ENCODE measurements around the gene CADM2.
A peak's percentile ranks its signal among the peaks of the same experiment; 100 is the strongest.
"Not testable (repeated sequence)": the region's sequence is repeated elsewhere in the genome, so short reads cannot be mapped to it uniquely, and the experiment has no call there.

The CADM2 gene

DNA sequence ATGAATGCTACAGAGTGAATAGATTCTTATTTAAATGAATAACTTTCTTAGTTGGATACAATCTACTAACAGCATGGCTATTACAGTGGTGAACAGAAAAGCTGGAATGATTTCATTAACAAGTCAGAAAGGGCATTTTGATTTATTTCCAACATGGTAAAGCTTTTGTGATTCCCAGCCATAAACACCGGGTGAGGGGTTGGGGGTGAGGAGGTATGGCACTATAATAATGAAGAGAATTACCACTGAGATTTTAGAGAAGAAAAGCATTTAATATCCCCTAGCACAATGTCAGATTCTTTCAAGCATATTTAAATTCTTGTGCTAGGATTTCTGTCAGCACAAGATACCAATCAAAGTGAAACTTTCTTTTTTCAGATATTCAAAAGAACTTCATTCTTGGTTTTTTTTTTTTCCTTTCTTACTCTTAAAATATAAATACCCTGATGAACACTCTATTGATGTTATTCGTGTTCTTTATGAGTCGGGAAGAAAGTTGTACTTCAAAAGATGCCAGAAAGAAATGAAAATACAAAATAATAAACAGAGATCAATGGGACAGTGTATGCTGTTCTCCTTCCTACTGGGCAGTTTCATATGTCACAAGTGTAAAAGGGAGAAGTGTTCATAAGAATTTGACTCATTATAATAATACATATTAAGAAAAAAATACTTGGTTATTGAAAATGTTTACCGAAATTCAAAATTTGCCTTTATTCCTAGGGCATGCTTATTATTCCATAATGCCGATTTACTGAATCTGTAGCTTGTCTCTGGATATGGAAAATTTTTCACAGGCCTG, 522.8 kb downstream of the CADM2 start:
- no peak for DNase-seq (ENCODE audit: low spot score)

DNA sequence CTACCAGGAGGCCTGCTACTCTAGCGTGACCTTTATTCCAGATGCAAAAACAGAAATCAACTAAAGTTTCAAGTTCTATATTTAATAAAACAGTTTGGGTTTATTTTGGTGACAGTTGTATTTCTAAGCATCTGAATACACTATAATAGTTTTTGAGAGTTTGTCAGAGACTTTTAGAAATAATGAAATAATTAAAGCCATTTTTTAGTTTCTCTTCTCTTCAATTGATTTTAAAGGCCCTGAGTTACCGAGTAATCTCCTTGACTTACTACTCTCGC, 523.4 kb downstream of the CADM2 start:
- DNase-seq (ENCODE audit: low spot score): no peak

DNA sequence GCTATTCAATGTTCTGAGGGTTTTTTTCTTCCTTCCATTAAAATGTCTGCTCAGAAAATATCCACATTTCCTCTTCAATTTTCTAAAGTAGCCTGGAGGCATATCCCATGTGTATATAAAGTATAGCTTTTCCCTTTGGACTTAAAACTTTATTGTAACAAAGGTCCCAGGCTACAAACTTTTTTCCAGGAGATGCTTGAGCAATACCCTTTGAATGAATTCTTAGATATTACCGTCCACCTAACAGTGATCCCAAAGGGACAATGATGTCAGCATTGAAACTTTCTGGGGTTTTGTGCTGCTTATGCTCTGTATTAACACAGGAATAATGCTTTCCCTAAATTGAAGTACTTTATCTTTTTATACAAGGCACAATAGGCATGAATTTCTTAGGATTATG, 525.2 kb downstream of the CADM2 start:
- no peak for DNase-seq (ENCODE audit: low spot score)

DNA sequence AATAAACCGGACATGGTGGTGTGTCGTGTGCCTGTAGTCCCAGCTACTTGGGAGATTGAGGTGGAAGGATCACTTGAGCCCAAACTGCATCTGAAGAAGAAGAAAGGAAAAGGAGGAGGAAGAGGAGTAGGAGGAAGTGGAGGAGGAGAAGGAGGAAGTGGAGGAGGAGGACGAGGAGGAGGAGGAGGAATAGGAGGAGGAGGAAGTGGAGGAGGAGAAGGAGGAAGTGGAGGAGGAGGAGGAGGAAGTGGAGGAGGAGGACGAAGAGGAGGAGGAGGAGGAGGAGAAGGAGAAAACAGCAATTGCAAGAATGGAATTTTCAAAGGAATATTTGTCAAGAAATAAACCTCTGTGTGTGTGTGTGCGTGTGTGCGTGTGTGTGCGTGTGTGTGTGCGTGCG, 528.6 kb downstream of the CADM2 start:
- DNase-seq (ENCODE audit: low spot score): no peak

DNA sequence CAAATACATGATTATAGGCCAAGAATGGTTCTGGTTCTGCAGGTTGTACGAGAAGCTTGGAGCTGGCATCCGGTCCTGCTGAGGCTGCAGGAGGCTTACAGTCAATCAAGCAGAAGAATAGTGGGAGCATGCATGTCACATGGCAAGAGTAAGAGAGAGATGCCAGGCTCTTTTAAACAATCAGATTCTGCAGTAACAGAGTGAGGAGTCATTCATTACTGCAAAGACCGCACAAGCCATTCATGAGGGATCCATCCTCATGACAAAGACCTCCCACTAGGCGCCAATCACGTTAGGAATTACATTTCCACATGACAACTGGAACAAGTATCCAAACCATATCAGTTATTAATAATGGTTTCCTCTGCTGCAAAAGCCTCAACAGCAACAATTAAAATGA, 536.8 kb downstream of the CADM2 start:
- DNase-seq (ENCODE audit: low spot score): no peak

DNA sequence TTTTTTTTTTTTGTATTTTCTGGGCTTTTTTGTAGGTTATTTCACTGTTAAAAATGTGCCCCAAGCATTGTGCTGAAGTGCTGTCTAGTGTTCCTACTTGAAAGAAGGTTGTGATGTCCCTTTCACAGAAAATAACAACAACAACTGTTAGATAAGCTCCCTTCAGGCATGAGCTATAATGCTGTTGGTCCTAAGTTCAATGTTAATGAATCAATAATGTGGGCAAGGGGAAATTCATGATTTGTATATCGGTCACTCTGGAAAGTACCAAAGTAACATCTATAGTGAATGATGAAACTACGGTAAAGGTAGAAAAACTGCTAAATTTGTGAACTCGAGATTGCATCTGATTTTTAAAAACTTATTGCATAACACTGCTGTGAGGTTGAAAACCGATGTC, 539.4 kb downstream of the CADM2 start:
- no peak for DNase-seq (ENCODE audit: low spot score)

DNA sequence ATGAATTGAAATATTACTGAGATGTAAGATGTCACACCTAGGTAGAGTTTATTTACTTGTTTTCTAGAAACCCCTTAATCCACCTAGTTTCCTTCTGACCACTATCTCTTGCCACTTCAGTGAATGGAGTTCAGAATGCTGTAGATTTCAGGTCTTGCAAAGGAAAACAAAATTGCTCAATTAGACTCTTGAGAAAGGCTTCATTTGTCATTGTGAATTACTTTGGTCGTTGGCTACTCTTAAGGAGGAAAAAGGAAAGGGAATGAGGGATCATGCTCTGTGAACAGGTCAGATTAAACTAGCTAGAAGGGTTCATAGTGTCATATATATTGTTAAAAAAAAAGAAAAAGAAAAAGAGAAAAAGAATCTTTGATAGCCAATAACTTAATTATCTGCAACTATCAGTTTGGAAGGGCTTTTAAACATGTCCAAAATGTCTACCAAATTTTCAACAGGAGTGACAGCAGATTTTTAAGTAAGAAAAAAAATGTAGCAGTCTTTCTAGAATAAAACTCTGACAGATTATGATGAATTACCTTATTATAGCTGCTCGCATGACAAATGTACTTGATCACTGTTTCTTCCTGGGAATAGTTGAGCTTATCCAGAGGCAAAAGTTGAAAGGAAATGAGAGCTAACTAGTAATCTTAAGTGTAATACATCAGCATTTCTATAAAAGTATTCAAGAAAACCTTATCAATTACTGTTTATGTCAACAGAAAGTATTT, 543.5 kb downstream of the CADM2 start:
- no peak for DNase-seq (ENCODE audit: low spot score)

DNA sequence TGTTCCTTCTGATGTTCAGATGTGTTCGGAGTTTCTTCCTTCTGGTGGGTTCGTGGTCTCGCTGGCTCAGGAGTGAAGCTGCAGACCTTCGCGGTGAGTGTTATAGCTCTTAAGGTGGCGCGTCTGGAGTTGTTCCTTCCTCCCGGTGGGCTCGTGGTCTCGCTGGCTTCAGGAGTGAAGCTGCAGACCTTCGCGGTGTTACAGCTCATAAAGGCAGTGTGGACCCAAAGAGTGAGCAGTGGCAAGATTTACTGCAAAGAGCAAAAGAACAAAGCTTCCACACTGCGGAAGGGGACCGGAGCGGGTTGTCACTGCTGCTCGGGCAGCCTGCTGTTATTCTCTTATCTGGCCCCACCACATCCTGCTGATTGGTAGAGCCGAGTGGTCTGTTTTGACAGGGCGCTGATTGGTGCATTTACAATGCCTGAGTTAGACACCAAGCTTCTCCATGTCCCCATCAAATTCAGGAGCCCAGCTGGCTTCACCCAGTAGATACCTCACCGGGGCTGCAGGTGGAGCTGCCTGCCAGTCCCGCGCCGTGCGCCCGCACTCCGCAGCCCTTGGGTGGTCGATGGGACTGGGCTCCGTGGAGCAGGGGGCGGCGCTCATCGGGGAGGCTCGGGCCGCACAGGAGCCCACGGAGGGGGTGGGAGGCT, 545.5 kb downstream of the CADM2 start:
- not testable (repeated sequence) for DNase-seq (ENCODE audit: low spot score)

DNA sequence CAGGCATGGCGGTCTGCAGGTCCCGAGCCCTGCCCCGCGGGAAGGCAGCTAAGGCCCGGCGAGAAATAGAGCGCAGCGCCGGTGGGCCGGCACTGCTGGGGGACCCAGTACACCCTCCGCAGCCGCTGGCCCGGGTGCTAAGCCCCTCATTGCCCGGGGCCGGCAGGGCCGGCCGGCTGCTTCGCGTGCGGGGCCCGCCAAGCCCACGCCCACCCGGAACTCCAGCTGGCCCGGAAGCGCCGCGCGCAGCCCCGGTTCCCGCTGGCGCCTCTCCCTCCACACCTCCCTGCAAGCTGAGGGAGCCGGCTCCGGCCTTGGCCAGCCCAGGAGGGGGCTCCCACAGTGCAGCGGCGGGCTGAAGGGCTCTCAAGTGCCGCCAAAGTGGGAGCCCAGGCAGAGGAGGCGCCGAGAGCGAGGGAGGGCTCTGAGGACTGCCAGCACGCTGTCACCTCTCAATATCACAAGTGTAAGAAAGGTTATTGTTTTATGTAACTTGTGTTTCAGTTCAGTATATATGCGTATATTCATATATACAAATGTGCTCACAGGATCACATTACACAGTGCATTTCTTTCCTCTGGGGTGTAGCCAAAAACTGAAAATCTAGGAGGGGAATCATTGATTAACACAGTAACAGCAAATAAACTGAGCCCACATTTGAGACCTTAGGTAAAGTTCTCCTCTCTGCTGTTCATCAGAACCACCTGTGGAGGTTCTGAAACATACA, 546.2 kb downstream of the CADM2 start:
- DNase-seq (ENCODE audit: low spot score): not testable (repeated sequence)

DNA sequence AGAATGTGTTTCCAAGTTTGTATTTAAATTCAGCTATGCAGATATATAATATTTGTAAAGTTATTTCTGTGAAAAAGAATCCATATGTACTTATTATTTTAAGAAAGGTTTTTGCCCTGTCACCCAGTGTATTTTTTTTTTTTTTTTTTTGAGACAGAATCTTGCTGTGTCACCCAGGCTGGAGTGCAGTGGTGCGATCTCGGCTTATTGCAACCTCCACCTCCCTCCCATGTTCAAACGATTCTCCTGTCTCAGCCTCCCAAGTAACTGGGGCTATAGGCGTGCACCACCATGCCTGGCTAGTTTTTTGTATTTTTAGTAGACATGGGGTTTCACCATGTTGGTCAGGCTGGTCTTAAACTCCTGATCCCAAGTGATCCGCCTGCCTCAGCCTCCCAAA, 548.3 kb downstream of the CADM2 start:
- DNase-seq (ENCODE audit: low spot score): not testable (repeated sequence)

DNA sequence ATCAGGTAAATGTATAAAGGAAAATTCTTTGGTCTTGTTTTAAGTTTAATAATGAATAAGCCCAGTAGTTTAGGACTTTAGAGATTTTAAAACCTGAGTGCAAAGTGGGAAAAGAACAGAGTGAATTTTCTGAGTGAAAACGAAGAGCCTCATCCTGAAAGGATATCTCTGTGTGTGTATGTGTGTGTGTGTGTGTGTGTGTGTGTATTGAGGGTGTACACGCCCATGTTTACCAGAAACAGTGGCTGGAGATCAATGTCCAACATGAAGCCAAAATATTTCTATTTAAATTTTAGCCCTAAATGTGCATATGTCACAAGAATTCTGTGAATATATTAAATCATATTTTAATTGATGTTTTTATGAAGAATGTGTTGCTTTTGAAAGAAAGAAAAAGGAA, 549.9 kb downstream of the CADM2 start:
- DNase-seq (ENCODE audit: low spot score): no peak

DNA sequence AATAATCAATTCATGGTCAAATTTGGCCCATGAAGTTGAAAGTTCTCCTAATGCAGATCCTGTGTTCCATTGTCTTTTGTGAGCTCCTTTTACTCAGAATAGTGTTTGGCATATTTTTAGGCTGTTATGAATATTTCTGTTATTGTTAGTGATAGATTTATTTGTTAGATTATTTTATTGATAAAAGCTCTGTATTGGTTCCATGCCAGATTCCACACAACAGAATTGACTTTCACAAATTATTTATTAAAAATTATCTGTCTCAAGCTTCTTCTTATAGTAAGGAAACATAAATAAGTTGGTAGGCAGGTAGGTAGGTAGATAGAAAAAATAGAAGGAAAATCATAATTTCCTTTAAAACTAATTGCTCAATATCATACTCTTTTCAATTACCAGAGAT, 557.4 kb downstream of the CADM2 start:
- no peak for DNase-seq (ENCODE audit: low spot score)

DNA sequence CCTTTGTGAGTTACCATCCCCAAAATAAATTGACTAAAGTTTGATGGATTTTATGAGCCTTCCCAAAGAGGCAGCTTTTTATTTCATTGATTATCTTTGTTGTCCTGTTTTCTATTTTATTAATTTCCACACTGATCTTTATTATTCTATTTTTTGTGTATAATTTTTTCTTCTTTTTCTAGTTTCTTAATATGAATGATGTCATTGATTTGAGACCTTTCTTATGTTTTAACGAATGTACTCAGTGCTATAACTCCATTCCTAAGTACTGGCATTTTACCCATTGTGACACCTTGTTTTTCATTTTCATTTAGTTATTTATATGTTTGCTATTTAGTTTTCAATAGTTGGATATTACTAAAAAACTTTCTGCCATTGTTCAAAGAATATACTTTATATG, 565.3 kb downstream of the CADM2 start:
- no peak for DNase-seq (ENCODE audit: low spot score)

DNA sequence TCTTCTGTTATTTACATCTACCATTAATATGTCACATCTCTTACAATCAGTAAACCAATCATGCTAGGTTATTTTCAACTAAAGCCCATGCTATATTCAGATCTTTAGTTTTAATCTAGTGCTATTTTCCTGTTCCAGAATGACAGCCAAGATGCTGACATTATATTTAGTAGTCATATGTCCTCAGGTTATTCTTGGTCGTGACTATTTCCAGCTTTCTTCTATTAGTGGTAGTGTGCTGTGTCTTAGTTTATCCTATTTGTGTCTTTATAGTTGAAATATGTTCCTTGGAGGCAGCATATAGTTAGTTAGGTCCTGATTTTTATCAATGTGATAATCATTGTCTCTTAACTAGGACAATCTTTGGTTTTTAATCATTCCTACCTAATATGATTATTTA, 566.5 kb downstream of the CADM2 start:
- no peak for DNase-seq (ENCODE audit: low spot score)

DNA sequence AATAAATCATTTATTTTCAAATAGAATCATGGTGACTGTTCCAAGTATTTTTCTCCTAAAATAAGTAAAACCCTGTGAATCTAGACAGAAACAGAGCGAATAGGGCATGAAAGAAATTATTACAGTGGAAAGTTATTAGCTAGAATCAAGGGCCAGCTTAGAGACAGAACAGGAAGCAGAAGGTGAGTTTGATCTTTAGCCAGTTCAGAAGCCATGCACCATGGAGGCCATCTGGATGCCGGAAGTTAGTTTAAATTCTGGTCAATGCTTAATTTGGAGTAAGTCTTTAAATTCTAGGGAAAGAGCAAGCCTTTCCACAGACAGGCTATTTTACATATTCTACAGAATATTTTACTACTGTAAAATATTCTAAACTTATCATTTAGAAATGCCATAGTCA, 574.8 kb downstream of the CADM2 start:
- no peak for DNase-seq (ENCODE audit: low spot score)

DNA sequence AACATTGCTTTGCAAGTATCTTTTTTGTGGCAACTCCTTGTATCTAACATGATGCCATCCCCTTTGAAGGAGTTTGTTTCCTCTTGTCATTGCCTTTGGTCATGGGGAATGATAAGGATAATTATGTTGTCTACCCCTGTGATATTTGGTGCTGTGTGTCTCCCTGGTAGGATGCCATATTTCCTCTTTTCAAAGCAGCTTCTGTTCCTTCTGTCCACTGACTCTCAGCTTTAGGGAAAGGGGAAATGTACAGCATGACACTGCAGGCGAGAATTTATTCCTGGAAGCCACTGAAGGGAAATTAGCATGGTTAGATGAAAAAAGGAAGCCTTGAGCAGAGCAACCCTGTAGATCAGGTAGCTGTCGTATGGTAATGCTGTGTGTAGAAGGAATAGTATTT, 576.7 kb downstream of the CADM2 start:
- no peak for DNase-seq (ENCODE audit: low spot score)

DNA sequence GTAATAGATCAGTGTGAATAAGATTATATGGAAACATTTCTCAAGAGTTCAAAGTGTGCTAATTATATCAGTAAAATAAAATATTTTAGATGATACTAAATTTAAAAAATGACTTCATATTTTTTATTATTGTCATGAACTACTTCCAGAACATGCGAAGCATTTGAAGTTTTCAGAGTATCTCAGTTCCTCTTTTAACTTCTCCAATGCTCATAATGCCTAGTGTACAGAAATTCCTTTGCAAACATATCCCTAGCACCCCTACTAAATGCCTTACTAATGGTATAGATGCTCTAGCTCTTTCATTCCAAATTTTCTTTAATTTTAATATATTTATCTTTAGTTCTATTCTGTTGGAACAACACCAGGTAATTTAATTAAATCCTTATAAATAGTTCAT, 580.4 kb downstream of the CADM2 start:
- no peak for DNase-seq (ENCODE audit: low spot score)

DNA sequence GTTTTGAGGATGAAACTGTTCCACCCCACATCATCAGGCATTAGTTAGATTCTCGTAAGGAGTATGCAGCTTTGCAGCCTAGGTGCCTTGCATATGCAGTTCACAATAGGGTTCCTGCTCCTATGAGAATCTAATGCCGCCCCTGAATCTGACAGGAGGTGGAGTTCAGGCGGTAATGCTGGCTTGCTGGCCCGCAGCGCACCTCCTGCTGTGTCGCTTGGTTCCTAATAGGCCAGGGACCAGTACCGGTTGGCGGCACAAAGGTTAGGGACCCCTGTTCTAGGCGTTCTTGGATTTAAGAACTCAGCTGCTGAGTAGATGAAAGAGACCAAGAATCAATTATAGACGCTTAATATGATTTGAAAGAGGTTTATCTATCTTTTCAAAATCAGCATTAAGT, 595.4 kb downstream of the CADM2 start:
- DNase-seq (ENCODE audit: low spot score): no peak

DNA sequence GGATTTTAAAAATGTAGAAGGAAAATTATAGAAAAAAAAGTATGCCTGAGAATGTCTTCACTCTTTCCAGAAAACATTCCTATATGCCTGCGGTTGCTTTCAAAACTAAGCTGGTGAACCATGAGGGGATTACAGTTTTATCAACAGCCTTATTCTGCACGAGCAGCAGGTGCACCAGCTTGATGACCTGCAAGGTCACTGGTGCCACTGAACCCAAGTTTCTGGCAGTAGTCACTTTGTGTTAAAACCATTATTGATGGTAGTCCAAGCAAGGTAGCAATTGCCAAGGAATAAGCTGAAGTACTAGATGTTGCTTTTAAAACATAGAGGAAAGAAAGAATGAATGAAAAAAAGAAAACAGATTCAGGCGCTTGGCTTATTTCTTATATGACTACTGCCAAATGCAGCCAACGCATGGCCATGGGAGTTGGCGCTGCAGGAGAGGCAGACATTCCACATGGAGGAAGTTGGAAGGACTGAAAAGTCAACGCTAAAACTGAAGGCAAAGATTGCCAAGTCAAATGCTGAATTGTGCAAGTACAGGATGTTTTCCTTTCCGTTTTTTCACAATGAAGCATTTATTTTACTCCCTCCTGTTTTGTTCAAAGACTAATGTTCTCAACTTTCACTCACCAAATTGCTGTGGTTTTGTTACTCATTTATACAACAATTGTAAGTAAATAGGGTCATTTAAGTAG, 601.4 kb downstream of the CADM2 start:
- DNase-seq (ENCODE audit: low spot score): no peak

DNA sequence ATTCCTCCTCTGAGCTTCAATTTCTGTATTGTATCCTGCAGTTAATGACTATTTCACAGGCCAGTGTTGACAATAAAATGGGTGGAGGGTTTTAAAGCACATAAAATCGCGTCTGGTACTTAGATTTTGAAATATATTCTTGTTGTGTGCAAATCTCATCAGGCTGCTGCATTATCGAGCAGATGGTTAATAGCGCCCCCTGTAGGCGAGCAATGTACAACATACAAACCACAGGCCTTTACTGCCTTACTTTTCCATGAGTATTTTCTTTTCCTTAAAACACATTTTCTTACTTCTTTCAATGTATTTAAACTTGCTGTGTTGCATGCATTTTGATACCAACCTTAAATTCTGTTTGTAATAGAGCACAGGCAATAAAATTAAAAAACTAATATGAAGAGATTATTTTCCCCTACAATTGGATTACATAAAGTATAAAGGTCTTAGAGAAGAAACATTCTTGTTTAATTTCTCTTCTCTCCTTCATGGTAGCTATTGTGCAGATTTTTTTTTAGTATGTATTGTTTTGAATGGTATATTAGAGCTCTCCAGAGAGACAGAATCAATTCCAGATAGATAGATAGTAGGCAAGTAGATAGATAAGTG, 608.4 kb downstream of the CADM2 start:
- DNase-seq (ENCODE audit: low spot score): peak; percentile 61

DNA sequence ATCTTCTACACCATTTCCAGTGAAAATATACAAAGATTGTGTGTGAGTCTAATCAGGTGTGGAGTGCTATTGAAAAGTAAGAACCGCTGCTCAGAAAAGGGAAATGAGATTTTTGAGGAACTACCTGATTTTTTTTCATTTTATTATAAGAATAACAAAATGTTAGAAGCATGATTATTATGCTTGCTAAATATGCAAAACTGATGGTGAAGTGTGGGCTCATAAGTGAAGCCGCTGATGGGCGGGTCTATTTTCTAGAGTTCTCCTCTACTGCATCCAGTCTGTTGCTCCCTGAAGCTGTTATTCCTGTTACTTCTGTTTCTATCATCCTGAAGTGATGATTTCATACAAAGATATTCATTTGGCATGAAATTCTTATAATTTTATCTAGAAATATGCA, 612.0 kb downstream of the CADM2 start:
- no peak for DNase-seq (ENCODE audit: low spot score)

DNA sequence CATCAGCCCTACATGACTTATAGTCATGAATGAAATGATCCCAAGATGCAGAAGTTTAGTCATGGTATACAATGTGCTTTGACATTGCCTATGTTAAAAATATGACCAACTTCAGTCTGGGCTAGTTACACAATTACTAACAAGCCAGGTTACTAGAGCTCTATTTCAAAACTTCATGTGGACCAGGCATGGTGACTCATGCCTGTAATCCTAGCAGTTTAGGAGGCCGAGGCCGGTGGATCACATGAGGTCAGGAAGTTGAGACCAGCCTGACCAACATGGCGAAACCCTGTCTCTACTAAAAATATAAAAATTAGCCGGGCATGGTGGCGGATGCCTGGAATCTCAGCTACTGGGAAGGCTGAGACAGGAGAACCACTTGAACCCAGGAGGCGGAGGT, 613.0 kb downstream of the CADM2 start:
- no peak for DNase-seq (ENCODE audit: low spot score)

Measured in ecto neural progenitor cell (in vitro differentiated cells).